ENCODE data around the gene CLHC1.
"Not testable (repeated sequence)": the region's sequence is repeated elsewhere in the genome, so short reads cannot be mapped to it uniquely, and the experiment has no call there.

DNA sequence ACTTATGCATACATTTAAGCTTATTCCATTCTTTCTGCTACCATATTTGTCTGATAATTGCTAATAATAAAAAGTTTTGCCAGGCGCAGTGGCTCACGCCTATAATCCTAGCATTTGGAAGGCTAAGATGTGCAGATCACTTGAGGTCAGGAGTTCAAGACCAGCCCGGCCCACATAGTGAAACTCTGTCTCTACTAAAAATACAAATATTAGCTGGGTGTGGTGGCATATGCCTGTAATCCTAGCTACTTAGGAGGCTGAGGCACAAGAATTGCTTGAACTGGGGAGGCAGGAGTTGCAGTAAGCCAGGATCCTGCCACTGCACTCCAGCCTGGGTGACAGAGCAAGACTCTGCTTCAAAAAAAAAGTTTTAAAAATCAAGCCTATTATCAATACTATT is 27.5 kb upstream of the CLHC1 start:
- TF ChIP-seq, protein P1, sequence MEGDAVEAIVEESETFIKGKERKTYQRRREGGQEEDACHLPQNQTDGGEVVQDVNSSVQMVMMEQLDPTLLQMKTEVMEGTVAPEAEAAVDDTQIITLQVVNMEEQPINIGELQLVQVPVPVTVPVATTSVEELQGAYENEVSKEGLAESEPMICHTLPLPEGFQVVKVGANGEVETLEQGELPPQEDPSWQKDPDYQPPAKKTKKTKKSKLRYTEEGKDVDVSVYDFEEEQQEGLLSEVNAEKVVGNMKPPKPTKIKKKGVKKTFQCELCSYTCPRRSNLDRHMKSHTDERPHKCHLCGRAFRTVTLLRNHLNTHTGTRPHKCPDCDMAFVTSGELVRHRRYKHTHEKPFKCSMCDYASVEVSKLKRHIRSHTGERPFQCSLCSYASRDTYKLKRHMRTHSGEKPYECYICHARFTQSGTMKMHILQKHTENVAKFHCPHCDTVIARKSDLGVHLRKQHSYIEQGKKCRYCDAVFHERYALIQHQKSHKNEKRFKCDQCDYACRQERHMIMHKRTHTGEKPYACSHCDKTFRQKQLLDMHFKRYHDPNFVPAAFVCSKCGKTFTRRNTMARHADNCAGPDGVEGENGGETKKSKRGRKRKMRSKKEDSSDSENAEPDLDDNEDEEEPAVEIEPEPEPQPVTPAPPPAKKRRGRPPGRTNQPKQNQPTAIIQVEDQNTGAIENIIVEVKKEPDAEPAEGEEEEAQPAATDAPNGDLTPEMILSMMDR (IDR thresholded peaks at IDR 0.05; ENCODE audit: control extremely low read depth in 1 of 3, insufficient read depth in 1 of 3, low read depth in 1 of 3, low read length in 3 of 3), result not testable (repeated sequence)
- not testable (repeated sequence) for TF ChIP-seq EZH2 (IDR thresholded peaks at IDR 0.05; ENCODE audit: low read depth, low read length, severe bottlenecking); SRF (IDR thresholded peaks at IDR 0.05; ENCODE audit: low read depth, low read length); JUND (IDR thresholded peaks at IDR 0.05; ENCODE audit: low read length); POLR2A (IDR thresholded peaks at IDR 0.05; ENCODE audit: control extremely low read depth in 1 of 2, low read depth in 2 of 2, low read length in 2 of 2); RAD21 (IDR thresholded peaks at IDR 0.05 in 1 of 2, conservative IDR thresholded peaks at IDR 0.05 in 1 of 2; ENCODE audit: low read depth in 2 of 2, low read length in 2 of 2); TAF1 (IDR thresholded peaks at IDR 0.05; ENCODE audit: low read depth, low read length); POLR2AphosphoS5 (IDR thresholded peaks at IDR 0.05; ENCODE audit: low read depth, low read length); CREB1 (IDR thresholded peaks at IDR 0.05)
- TF ChIP-seq, protein P2, sequence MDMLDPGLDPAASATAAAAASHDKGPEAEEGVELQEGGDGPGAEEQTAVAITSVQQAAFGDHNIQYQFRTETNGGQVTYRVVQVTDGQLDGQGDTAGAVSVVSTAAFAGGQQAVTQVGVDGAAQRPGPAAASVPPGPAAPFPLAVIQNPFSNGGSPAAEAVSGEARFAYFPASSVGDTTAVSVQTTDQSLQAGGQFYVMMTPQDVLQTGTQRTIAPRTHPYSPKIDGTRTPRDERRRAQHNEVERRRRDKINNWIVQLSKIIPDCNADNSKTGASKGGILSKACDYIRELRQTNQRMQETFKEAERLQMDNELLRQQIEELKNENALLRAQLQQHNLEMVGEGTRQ (IDR thresholded peaks at IDR 0.05; ENCODE audit: low read length), result not testable (repeated sequence)
